ENCODE results near the gene ITPA. TPM values are rescaled to one million over a fixed set of nuclear protein-coding genes. Genes with fewer than 3 reads are reported as not detected.
A peak's percentile ranks its signal among the peaks of the same experiment; 100 is the strongest.

Gene ITPA
- total and polyA plus RNA-seq, 2 of the 13 experiments (the other 11 are each of a cell fraction or from before 2014, with no cell fraction given): 60.1 to 103 TPM

DNA sequence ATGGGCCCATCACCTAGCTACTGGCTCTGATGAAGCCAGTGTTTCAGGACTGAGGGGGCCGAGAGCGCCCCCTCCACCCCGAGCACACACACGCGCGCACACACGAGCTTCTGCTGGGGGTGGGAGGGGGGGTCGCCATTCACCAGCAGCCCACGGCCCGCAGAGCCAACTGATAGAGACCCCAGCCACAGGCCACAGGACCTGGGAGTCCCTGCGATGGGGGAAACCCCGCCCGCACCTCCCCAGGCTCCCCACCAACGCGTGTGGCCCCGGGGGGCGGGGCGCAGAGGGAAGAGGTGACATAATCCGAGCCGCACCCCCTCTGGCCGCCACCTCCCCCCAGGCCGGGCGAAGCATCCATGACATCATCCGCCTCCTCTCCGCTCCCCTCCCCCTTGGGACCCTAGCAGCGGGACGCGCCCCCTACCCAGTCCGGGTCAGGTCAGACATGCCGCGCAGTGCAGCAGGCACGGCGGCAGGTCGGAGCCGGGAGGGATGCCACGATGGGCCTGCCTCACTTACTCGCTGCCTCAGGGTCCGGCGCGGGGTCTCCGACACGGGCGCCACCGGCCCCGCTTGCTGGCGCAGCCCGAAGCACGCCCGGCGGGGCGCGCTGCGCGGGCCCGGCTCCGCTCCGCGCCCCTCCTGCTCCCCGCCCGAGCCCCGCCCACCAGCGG is 36.2 kb upstream of the ITPA start, which contains the start of gene LZTS3 (continued):
- peak; percentile 93; the same call in 1 of the 2 replicates for TF ChIP-seq SIN3A (IDR thresholded peaks at IDR 0.05; ENCODE audit: borderline replicate concordance, low read depth, low read length)
- peak; percentile 28; the same call in 1 of the 2 replicates for TF ChIP-seq GFI1 (CRISPR knock-in tag; IDR thresholded peaks at IDR 0.05; ENCODE audit: borderline replicate concordance)
- peak; percentile 90 for TF ChIP-seq FLYWCH1 (CRISPR knock-in tag; IDR thresholded peaks at IDR 0.05)
- TF ChIP-seq ZNF432 (CRISPR knock-in tag; IDR thresholded peaks at IDR 0.05; ENCODE audit: borderline replicate concordance): no peak
- TF ChIP-seq, protein P1, sequence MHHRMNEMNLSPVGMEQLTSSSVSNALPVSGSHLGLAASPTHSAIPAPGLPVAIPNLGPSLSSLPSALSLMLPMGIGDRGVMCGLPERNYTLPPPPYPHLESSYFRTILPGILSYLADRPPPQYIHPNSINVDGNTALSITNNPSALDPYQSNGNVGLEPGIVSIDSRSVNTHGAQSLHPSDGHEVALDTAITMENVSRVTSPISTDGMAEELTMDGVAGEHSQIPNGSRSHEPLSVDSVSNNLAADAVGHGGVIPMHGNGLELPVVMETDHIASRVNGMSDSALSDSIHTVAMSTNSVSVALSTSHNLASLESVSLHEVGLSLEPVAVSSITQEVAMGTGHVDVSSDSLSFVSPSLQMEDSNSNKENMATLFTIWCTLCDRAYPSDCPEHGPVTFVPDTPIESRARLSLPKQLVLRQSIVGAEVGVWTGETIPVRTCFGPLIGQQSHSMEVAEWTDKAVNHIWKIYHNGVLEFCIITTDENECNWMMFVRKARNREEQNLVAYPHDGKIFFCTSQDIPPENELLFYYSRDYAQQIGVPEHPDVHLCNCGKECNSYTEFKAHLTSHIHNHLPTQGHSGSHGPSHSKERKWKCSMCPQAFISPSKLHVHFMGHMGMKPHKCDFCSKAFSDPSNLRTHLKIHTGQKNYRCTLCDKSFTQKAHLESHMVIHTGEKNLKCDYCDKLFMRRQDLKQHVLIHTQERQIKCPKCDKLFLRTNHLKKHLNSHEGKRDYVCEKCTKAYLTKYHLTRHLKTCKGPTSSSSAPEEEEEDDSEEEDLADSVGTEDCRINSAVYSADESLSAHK (CRISPR knock-in tag; IDR thresholded peaks at IDR 0.05; ENCODE audit: borderline replicate concordance): no peak
- peak; percentile 63 for TF ChIP-seq TMF1 (CRISPR knock-in tag; IDR thresholded peaks at IDR 0.05; ENCODE audit: low read depth)
- TF ChIP-seq, protein P2, sequence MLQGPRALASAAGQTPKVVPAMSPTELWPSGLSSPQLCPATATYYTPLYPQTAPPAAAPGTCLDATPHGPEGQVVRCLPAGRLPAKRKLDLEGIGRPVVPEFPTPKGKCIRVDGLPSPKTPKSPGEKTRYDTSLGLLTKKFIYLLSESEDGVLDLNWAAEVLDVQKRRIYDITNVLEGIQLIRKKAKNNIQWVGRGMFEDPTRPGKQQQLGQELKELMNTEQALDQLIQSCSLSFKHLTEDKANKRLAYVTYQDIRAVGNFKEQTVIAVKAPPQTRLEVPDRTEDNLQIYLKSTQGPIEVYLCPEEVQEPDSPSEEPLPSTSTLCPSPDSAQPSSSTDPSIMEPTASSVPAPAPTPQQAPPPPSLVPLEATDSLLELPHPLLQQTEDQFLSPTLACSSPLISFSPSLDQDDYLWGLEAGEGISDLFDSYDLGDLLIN (CRISPR knock-in tag; IDR thresholded peaks at IDR 0.05; ENCODE audit: borderline replicate concordance): no peak
- no peak for TF ChIP-seq RBFOX2 (IDR thresholded peaks at IDR 0.05; ENCODE audit: low read depth, low read length)
- TF ChIP-seq, protein P3, sequence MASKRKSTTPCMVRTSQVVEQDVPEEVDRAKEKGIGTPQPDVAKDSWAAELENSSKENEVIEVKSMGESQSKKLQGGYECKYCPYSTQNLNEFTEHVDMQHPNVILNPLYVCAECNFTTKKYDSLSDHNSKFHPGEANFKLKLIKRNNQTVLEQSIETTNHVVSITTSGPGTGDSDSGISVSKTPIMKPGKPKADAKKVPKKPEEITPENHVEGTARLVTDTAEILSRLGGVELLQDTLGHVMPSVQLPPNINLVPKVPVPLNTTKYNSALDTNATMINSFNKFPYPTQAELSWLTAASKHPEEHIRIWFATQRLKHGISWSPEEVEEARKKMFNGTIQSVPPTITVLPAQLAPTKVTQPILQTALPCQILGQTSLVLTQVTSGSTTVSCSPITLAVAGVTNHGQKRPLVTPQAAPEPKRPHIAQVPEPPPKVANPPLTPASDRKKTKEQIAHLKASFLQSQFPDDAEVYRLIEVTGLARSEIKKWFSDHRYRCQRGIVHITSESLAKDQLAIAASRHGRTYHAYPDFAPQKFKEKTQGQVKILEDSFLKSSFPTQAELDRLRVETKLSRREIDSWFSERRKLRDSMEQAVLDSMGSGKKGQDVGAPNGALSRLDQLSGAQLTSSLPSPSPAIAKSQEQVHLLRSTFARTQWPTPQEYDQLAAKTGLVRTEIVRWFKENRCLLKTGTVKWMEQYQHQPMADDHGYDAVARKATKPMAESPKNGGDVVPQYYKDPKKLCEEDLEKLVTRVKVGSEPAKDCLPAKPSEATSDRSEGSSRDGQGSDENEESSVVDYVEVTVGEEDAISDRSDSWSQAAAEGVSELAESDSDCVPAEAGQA (IDR thresholded peaks at IDR 0.05; ENCODE audit: low read depth): no peak
- TF ChIP-seq, protein P3 (CRISPR knock-in tag; IDR thresholded peaks at IDR 0.05; ENCODE audit: borderline replicate concordance): no peak
- no peak for TF ChIP-seq ZNF614 (CRISPR knock-in tag; IDR thresholded peaks at IDR 0.05; ENCODE audit: borderline replicate concordance)
- no peak for TF ChIP-seq HNF4G (IDR thresholded peaks at IDR 0.05; ENCODE audit: borderline replicate concordance, low read depth, low read length)
- TF ChIP-seq HNF4G (CRISPR knock-in tag; IDR thresholded peaks at IDR 0.05; ENCODE audit: borderline replicate concordance, low read depth): 0 out of 2 replicates have a peak, but pooled peaks have one; percentile 26
- TF ChIP-seq TP53 (CRISPR knock-in tag; conservative IDR thresholded peaks at IDR 0.05): no peak; the same call in 1 of the 2 replicates
- TF ChIP-seq, protein P4, sequence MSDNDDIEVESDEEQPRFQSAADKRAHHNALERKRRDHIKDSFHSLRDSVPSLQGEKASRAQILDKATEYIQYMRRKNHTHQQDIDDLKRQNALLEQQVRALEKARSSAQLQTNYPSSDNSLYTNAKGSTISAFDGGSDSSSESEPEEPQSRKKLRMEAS (IDR thresholded peaks at IDR 0.05): peak; percentile 77

All from HepG2 (cell line).